Neural cell (in vitro differentiated cells): Measurements from ENCODE around the gene RFT1. TPM values are rescaled to one million over a fixed set of nuclear protein-coding genes. Genes with fewer than 3 reads are reported as not detected.

ENCODE experiments used
- H2AFZ ChIP-seq: fragments of 200-600, 300-800 bp; sonication (generic), shearing (Covaris generic); 2 replicates; pipeline ENCODE4 v1.6.0; 2014; ENCODE audit warnings: low read depth, mild to moderate bottlenecking, antibody characterized with exemption, low read length, moderate library complexity
- H3F3A ChIP-seq: fragments of 200-600 bp; shearing (Covaris generic); 2 replicates; pipeline ENCODE4 v1.6.1; 2016; ENCODE audit warnings: mild to moderate bottlenecking, moderate library complexity, mixed read lengths, antibody characterized with exemption, low read length; ENCODE audit not compliant: insufficient read depth, poor library complexity, severe bottlenecking
- H3K27ac ChIP-seq: fragments of 200-600, 300-800 bp; sonication (generic), shearing (Covaris generic); 2 replicates; pipeline ENCODE4 v1.5.1; 2014; ENCODE audit warnings: mild to moderate bottlenecking, low read length, moderate library complexity
- H3K27me3 ChIP-seq: fragments of 300-800, 200-600 bp; sonication (generic), shearing (Covaris generic); 2 replicates; pipeline ENCODE4 v1.6.0; 2014; ENCODE audit warnings: mild to moderate bottlenecking, low read depth, low read length, moderate library complexity; ENCODE audit not compliant: insufficient read depth
- H3K36me3 ChIP-seq: fragments of 300-800, 200-600 bp; sonication (generic), shearing (Covaris generic); 2 replicates; pipeline ENCODE4 v1.5.1; 2014; ENCODE audit warnings: mild to moderate bottlenecking, antibody characterized with exemption, low read length, moderate library complexity; ENCODE audit not compliant: insufficient read depth
- H3K4me2 ChIP-seq: fragments of 300-800, 200-600 bp; sonication (generic), shearing (Covaris generic); 2 replicates; pipeline ENCODE4 v1.6.0; 2014; ENCODE audit warnings: mild to moderate bottlenecking, low read length
- H3K4me3 ChIP-seq: fragments of 300-800, 200-600 bp; sonication (generic), shearing (Covaris generic); 2 replicates; pipeline ENCODE4 v1.5.1; 2014; ENCODE audit warnings: mild to moderate bottlenecking, low read length, moderate library complexity
- H3K79me2 ChIP-seq: fragments of 200-600 bp; shearing (Covaris generic); replicated peaks from 2 replicates; pipeline ENCODE4 v1.6.0; 2014; ENCODE audit warnings: mild to moderate bottlenecking, low read length, moderate library complexity; ENCODE audit not compliant: insufficient read depth
- H3K9ac ChIP-seq: fragments of 300-800, 200-600 bp; sonication (generic), shearing (Covaris generic); 2 replicates; pipeline ENCODE4 v1.6.1; 2016; ENCODE audit warnings: mild to moderate bottlenecking, low read length, mixed read lengths
- H3K9me2 ChIP-seq: fragments of 200-600 bp; shearing (Covaris generic); 2 replicates; pipeline ENCODE4 v1.6.1; 2016; ENCODE audit warnings: mild to moderate bottlenecking, low read length, mixed read lengths; ENCODE audit not compliant: insufficient read depth
- H3K9me3 ChIP-seq: fragments of 200-600, 300-800 bp; sonication (generic), shearing (Covaris generic); 2 replicates; pipeline ENCODE4 v1.6.1; 2016; ENCODE audit warnings: mild to moderate bottlenecking, mixed run types, low read length, moderate library complexity, mixed read lengths
- H4K20me1 ChIP-seq: fragments of 200-600 bp; shearing (Covaris generic); 2 replicates; pipeline ENCODE4 v1.6.1; 2016; ENCODE audit warnings: mild to moderate bottlenecking, mixed run types; ENCODE audit not compliant: insufficient read depth
- CTCF ChIP-seq: fragments of 450-650 bp; IDR thresholded peaks from 2 replicates; pipeline ENCODE4 v1.5.1; 2014; ENCODE audit warnings: antibody characterized with exemption, mild to moderate bottlenecking, moderate library complexity; ENCODE audit not compliant: poor library complexity, severe bottlenecking
- EP300 ChIP-seq: fragments of 450-650 bp; conservative IDR thresholded peaks from 2 replicates; pipeline ENCODE4 v1.6.1; 2014; ENCODE audit warnings: antibody characterized with exemption, mild to moderate bottlenecking, moderate library complexity; ENCODE audit not compliant: poor library complexity, severe bottlenecking
- EZH2 ChIP-seq: fragments of 200-600, 300-800 bp; shearing (Covaris generic), sonication (generic); IDR thresholded peaks from 2 replicates; pipeline ENCODE4 v1.6.1; 2014; ENCODE audit warnings: antibody characterized with exemption, low read length, borderline replicate concordance, mild to moderate bottlenecking; ENCODE audit not compliant: insufficient read depth, poor library complexity, severe bottlenecking
- MXI1 ChIP-seq: fragments of 450-650 bp; conservative IDR thresholded peaks from 2 replicates; pipeline ENCODE4 v1.6.1; 2014; ENCODE audit warnings: antibody characterized with exemption, mild to moderate bottlenecking; ENCODE audit not compliant: poor library complexity, severe bottlenecking
- POLR2AphosphoS5 ChIP-seq: IDR thresholded peaks from 2 replicates; pipeline ENCODE4 v1.6.1; 2012
- RAD21 ChIP-seq: fragments of 450-650 bp; conservative IDR thresholded peaks from 2 replicates; pipeline ENCODE4 v1.6.1; 2014; ENCODE audit warnings: antibody characterized with exemption, mild to moderate bottlenecking, moderate library complexity
- REST ChIP-seq: IDR thresholded peaks from 2 replicates; pipeline ENCODE4 v1.6.1; 2012; ENCODE audit warnings: borderline replicate concordance
- SMC3 ChIP-seq: fragments of 450-650 bp; conservative IDR thresholded peaks from 2 replicates; pipeline ENCODE4 v1.6.1; 2014; ENCODE audit warnings: antibody characterized with exemption, mild to moderate bottlenecking, moderate library complexity; ENCODE audit not compliant: poor library complexity
- TAF1 ChIP-seq: IDR thresholded peaks from 2 replicates; pipeline ENCODE4 v1.6.1; 2012; ENCODE audit warnings: low read depth
- polyA plus RNA-seq: library from polyadenylated mRNA; depleted of rRNA; stranded (reverse); fragments of >200 nt; gene quantifications from 2 replicates; pipeline ENCODE4 v1.2.3, GENCODE V29; 2014

RFT1 gene
- polyA plus RNA-seq, 1 donor from 2014 or later, result 6.1 TPM

- H3K4me3 ChIP-seq, result no peak overlapping the region
These were observed 62.7 kb downstream of the RFT1 start for GRCh38 chr3:53067567-53067966.

GRCh38 chr3:53065841-53066480 is 64.3 kb downstream of the RFT1 start:
- Histone ChIP-seq H3K4me3 (no peak overlapping the region), H2AFZ (no peak overlapping the region), H3K79me2 (no peaks in the 10 kb centered on the region), H3K27me3 (no peaks in the 10 kb centered on the region), H3K36me3 (no peaks in the 10 kb centered on the region), H3K9ac (no peak overlapping the region), H3F3A (no peaks in the 10 kb centered on the region), H3K4me2 (no peak overlapping the region), H4K20me1 (no peaks in the 10 kb centered on the region), H3K27ac (no peak overlapping the region), H3K9me2 (no peaks in the 10 kb centered on the region), H3K9me3 (no peaks in the 10 kb centered on the region)
- TF ChIP-seq EZH2 (no peak), CTCF (no peak), MXI1 (no peak), EP300 (no peak), SMC3 (no peak), POLR2AphosphoS5 (no peak), TAF1 (no peak)

More at GRCh38 chr3:53067567-53067966, 62.7 kb downstream of the RFT1 start:
- no peaks in the 10 kb centered on the region for H3K27me3 ChIP-seq
- no peaks in the 10 kb centered on the region for H3K9me2 ChIP-seq
- no peaks in the 10 kb centered on the region for H3F3A ChIP-seq
- H3K9ac ChIP-seq, result no peak overlapping the region
- H2AFZ ChIP-seq, result no peak overlapping the region
- no peak overlapping the region for H3K4me2 ChIP-seq
- H4K20me1 ChIP-seq, result no peaks in the 10 kb centered on the region
- no peak for TF ChIP-seq REST
- no peak for TF ChIP-seq TAF1
- TF ChIP-seq RAD21, result no peak
- TF ChIP-seq SMC3, result no peak
- TF ChIP-seq EZH2, result no peak
- no peak for TF ChIP-seq CTCF
- no peak for TF ChIP-seq POLR2AphosphoS5
- no peak for TF ChIP-seq EP300
- no peak for TF ChIP-seq MXI1
- H3K9me3 ChIP-seq, result no peaks in the 10 kb centered on the region
- H3K36me3 ChIP-seq, result no peaks in the 10 kb centered on the region
- no peaks in the 10 kb centered on the region for H3K79me2 ChIP-seq
- no peak overlapping the region for H3K27ac ChIP-seq
